Calu3 (cell line): Measurements from ENCODE around the gene MPDZ. TPM values are rescaled to one million over a fixed set of nuclear protein-coding genes. Genes with fewer than 3 reads are reported as not detected.

Experiments
- BruUV-seq: library from RNA; stranded (reverse); fragments of 400-500 nt; replicated peaks from 2 replicates; lab custom pipeline; 2021; lab: Mats Ljungman, UMichigan
- CTCF ChIA-PET: fragments of 300-600 bp; sonication (Branson Sonifier 250); formaldehyde crosslinking; loops from one replicate; lab custom pipeline; 2022; ENCODE audit warnings: antibody characterized with exemption; lab: Charles Lee
- DNase-seq: peaks from one replicate; pipeline ENCODE4 v3.0.0; 2022
- H3K27ac Mint-ChIP-seq: one replicate; pipeline ENCODE4 v1.8.0; 2022; ENCODE audit warnings: mixed read lengths; ENCODE audit not compliant: unreplicated experiment
- H3K27me3 Mint-ChIP-seq: one replicate; pipeline ENCODE4 v1.8.0; 2022; ENCODE audit warnings: mixed read lengths; ENCODE audit not compliant: unreplicated experiment
- H3K36me3 Mint-ChIP-seq: one replicate; pipeline ENCODE4 v1.8.0; 2022; ENCODE audit warnings: mild to moderate bottlenecking, moderate library complexity, mixed read lengths; ENCODE audit not compliant: insufficient read depth, unreplicated experiment
- H3K4me1 Mint-ChIP-seq: one replicate; pipeline ENCODE4 v1.8.0; 2022; ENCODE audit warnings: mild to moderate bottlenecking, low read depth, mixed read lengths; ENCODE audit not compliant: unreplicated experiment
- H3K4me3 Mint-ChIP-seq: one replicate; pipeline ENCODE4 v1.8.0; 2022; ENCODE audit warnings: mild to moderate bottlenecking, low read depth, moderate library complexity, mixed read lengths; ENCODE audit not compliant: unreplicated experiment
- H3K9me3 Mint-ChIP-seq: one replicate; pipeline ENCODE4 v1.8.0; 2022; ENCODE audit warnings: low read depth, mixed read lengths; ENCODE audit not compliant: unreplicated experiment
- intact Hi-C: fragments of 100-400 bp; cut with micrococcal nuclease; formaldehyde crosslinking; loops from one replicate; pipeline ENCODE4 v1.10.0; 2022; ENCODE audit not compliant: unreplicated experiment
- total RNA-seq: library from RNA; stranded (reverse); gene quantifications from 2 replicates; pipeline ENCODE4 v1.2.3, GENCODE V29; 2022
- TF ChIP-seq, protein P1 (sequence below): fragments of 200-600 bp; IDR thresholded peaks from one replicate; pipeline ENCODE4 v1.8.0; 2022; ENCODE audit warnings: antibody characterized with exemption; ENCODE audit not compliant: unreplicated experiment

The MPDZ gene
- total RNA-seq, 1 experiment from 2014 or later, result not detected

- Mint-ChIP-seq H3K4me1 (no peaks in the 10 kb centered on the region), H3K27me3 (no peaks in the 10 kb centered on the region), H3K27ac (no peak overlapping the region), H3K9me3 (no peaks in the 10 kb centered on the region), H3K4me3 (no peak overlapping the region), H3K36me3 (no peaks in the 10 kb centered on the region)
- no TSS peak for BruUV-seq
- TF ChIP-seq, protein P1, sequence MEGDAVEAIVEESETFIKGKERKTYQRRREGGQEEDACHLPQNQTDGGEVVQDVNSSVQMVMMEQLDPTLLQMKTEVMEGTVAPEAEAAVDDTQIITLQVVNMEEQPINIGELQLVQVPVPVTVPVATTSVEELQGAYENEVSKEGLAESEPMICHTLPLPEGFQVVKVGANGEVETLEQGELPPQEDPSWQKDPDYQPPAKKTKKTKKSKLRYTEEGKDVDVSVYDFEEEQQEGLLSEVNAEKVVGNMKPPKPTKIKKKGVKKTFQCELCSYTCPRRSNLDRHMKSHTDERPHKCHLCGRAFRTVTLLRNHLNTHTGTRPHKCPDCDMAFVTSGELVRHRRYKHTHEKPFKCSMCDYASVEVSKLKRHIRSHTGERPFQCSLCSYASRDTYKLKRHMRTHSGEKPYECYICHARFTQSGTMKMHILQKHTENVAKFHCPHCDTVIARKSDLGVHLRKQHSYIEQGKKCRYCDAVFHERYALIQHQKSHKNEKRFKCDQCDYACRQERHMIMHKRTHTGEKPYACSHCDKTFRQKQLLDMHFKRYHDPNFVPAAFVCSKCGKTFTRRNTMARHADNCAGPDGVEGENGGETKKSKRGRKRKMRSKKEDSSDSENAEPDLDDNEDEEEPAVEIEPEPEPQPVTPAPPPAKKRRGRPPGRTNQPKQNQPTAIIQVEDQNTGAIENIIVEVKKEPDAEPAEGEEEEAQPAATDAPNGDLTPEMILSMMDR, result no peak
- no peak for DNase-seq
- CTCF ChIA-PET, result no interaction called here
- intact Hi-C loops, result no loop called here
These were observed 38.5 kb upstream of the MPDZ start for GRCh38 chr9:13318027-13318426.

- Mint-ChIP-seq H3K36me3 (no peaks in the 10 kb centered on the region), H3K27ac (no peak overlapping the region), H3K4me3 (no peak overlapping the region), H3K27me3 (no peaks in the 10 kb centered on the region), H3K4me1 (no peaks in the 10 kb centered on the region), H3K9me3 (peaks cover 8% of the 10 kb centered on the region)
- TF ChIP-seq, protein P1, result no peak
- CTCF ChIA-PET, result no interaction called here
- no peak for DNase-seq
- intact Hi-C loops, result no loop called here
- BruUV-seq, result no TSS peak
These were observed 17.5 kb upstream of the MPDZ start for GRCh38 chr9:13296972-13297371.

GRCh38 chr9:13295556-13295955, 16.1 kb upstream of the MPDZ start:
- Mint-ChIP-seq H3K27me3 (no peaks in the 10 kb centered on the region), H3K27ac (no peak overlapping the region), H3K4me1 (no peaks in the 10 kb centered on the region), H3K9me3 (peaks cover 8% of the 10 kb centered on the region), H3K36me3 (no peaks in the 10 kb centered on the region), H3K4me3 (no peak overlapping the region)
- BruUV-seq, result no TSS peak
- DNase-seq, result no peak
- TF ChIP-seq, protein P1, result no peak
- intact Hi-C loops, result no loop called here
- CTCF ChIA-PET, result no interaction called here

GRCh38 chr9:13292782-13293181, 13.3 kb upstream of the MPDZ start:
- DNase-seq, result no peak
- no peaks in the 10 kb centered on the region for H3K36me3 Mint-ChIP-seq
- CTCF ChIA-PET, result no interaction called here
- no peaks in the 10 kb centered on the region for H3K4me1 Mint-ChIP-seq
- H3K9me3 Mint-ChIP-seq, result peaks cover 8% of the 10 kb centered on the region
- TF ChIP-seq, protein P1, result no peak
- no peak overlapping the region for H3K4me3 Mint-ChIP-seq
- no peak overlapping the region for H3K27ac Mint-ChIP-seq
- H3K27me3 Mint-ChIP-seq, result no peaks in the 10 kb centered on the region
- BruUV-seq, result no TSS peak
- intact Hi-C loops, result no loop called here
